Measurements from ENCODE around the gene CSNK1G3. TPM values are rescaled to one million over a fixed set of nuclear protein-coding genes. Genes with fewer than 3 reads are reported as not detected.

CSNK1G3 gene
- total and polyA plus RNA-seq, 2 donors (not counting 1 experiment from before 2014, with no cell fraction given), result 31.9 to 57.0 TPM

DNA sequence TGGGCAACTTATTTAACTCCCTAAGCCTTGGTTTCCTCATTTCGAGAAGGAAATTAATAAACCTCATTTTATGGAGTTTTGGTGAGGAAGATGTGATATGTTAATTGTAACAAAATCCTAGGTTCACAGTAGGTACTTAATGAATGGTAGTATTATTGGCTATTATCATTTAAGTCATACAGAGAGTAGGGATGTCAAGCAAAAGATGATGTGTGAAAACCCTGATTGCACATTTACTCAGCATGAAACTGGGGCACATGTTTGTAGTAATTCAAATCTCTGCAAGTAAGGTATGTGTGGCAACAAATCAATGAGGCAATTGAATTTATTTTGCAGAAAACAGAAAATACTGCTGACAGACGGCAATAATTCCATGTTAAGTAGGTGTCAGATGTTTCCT, 127.3 kb downstream of the CSNK1G3 start:
- Histone ChIP-seq H3K4me2 (ENCODE audit: extremely low read depth, insufficient read depth, low read length) (no peak overlapping the region), H2AFZ (ENCODE audit: low read length) (no peak overlapping the region), H3K36me3 (ENCODE audit: control insufficient read depth, insufficient read depth, low read length) (no peaks in the 10 kb centered on the region), H3K9ac (ENCODE audit: insufficient read depth, low read length) (no peak overlapping the region), H3K27me3 (ENCODE audit: control insufficient read depth, insufficient read depth, low read length) (no peaks in the 10 kb centered on the region), H3K79me2 (ENCODE audit: control insufficient read depth, insufficient read depth, low read length) (no peaks in the 10 kb centered on the region), H3K9me3 (ENCODE audit: control insufficient read depth, insufficient read depth, low read depth, low read length) (no peaks in the 10 kb centered on the region), H4K20me1 (ENCODE audit: control insufficient read depth, extremely low read depth, insufficient read depth, low read length) (no peaks in the 10 kb centered on the region), H3K4me1 (ENCODE audit: control insufficient read depth, extremely low read depth, insufficient read depth, low read length) (no peaks in the 10 kb centered on the region), H3K27ac (ENCODE audit: insufficient read depth, low read length) (no peak overlapping the region), H3K4me3 (replicated peaks in 1 of 4; ENCODE audit: control extremely low read depth in 1 of 4, insufficient read depth in 1 of 4, low read depth in 3 of 4, low read length in 4 of 4) (no peak overlapping the region)
- DNase-seq (ENCODE audit: low read depth in 2 of 2), result no peak
- no peak for TF ChIP-seq CTCF (conservative IDR thresholded peaks at IDR 0.05 in 1 of 2, IDR thresholded peaks at IDR 0.05 in 1 of 2; ENCODE audit: low read depth in 1 of 2, low read length in 2 of 2)
- no peak for TF ChIP-seq EZH2 (IDR thresholded peaks at IDR 0.05; ENCODE audit: low read length, missing control alignments)

- H3K79me2 ChIP-seq (ENCODE audit: control insufficient read depth, insufficient read depth, low read length), result no peaks in the 10 kb centered on the region
- H3K9me3 ChIP-seq (ENCODE audit: control insufficient read depth, insufficient read depth, low read depth, low read length), result no peaks in the 10 kb centered on the region
- no peaks in the 10 kb centered on the region for H3K4me1 ChIP-seq (ENCODE audit: control insufficient read depth, extremely low read depth, insufficient read depth, low read length)
- no peak for TF ChIP-seq CTCF (conservative IDR thresholded peaks at IDR 0.05 in 1 of 2, IDR thresholded peaks at IDR 0.05 in 1 of 2; ENCODE audit: low read depth in 1 of 2, low read length in 2 of 2)
- no peak for TF ChIP-seq EZH2 (IDR thresholded peaks at IDR 0.05; ENCODE audit: low read length, missing control alignments)
- H2AFZ ChIP-seq (ENCODE audit: low read length), result no peak overlapping the region
- no peaks in the 10 kb centered on the region for H3K36me3 ChIP-seq (ENCODE audit: control insufficient read depth, insufficient read depth, low read length)
- DNase-seq (ENCODE audit: low read depth in 2 of 2), result no peak
- H3K4me2 ChIP-seq (ENCODE audit: extremely low read depth, insufficient read depth, low read length), result no peak overlapping the region
- H3K27ac ChIP-seq (ENCODE audit: insufficient read depth, low read length), result no peak overlapping the region
- H4K20me1 ChIP-seq (ENCODE audit: control insufficient read depth, extremely low read depth, insufficient read depth, low read length), result no peaks in the 10 kb centered on the region
- no peaks in the 10 kb centered on the region for H3K27me3 ChIP-seq (ENCODE audit: control insufficient read depth, insufficient read depth, low read length)
- no peak overlapping the region for H3K9ac ChIP-seq (ENCODE audit: insufficient read depth, low read length)
- no peak overlapping the region for H3K4me3 ChIP-seq (replicated peaks in 1 of 4; ENCODE audit: control extremely low read depth in 1 of 4, insufficient read depth in 1 of 4, low read depth in 3 of 4, low read length in 4 of 4)
Observed at GRCh38 chr5:123645024-123645603, 133.1 kb downstream of the CSNK1G3 start.

DNA sequence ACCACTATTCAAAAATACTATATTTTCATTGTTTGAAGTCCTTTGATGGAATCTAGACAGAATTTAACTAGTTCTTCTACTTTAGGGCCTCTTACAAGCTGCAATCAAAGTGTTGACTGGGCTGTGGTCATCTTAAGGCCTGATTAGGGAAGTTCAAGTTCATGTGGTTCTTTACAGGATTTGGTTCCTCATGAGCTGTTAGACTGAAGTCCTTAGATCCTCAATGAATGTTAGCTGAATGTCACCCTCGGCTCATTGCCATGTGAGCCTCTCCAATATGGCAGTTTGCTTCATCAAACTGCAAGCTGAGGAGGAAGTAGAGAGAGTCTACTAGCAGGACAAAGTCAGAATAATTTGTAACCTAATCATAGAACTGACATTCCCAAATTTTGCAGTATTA, 135.1 kb downstream of the CSNK1G3 start:
- Histone ChIP-seq H3K27me3 (ENCODE audit: control insufficient read depth, insufficient read depth, low read length) (no peaks in the 10 kb centered on the region), H3K4me2 (ENCODE audit: extremely low read depth, insufficient read depth, low read length) (no peak overlapping the region), H3K79me2 (ENCODE audit: control insufficient read depth, insufficient read depth, low read length) (no peaks in the 10 kb centered on the region), H4K20me1 (ENCODE audit: control insufficient read depth, extremely low read depth, insufficient read depth, low read length) (no peaks in the 10 kb centered on the region), H3K4me1 (ENCODE audit: control insufficient read depth, extremely low read depth, insufficient read depth, low read length) (no peaks in the 10 kb centered on the region), H3K9me3 (ENCODE audit: control insufficient read depth, insufficient read depth, low read depth, low read length) (no peaks in the 10 kb centered on the region), H2AFZ (ENCODE audit: low read length) (no peak overlapping the region), H3K36me3 (ENCODE audit: control insufficient read depth, insufficient read depth, low read length) (no peaks in the 10 kb centered on the region), H3K9ac (ENCODE audit: insufficient read depth, low read length) (no peak overlapping the region), H3K4me3 (replicated peaks in 1 of 4; ENCODE audit: control extremely low read depth in 1 of 4, insufficient read depth in 1 of 4, low read depth in 3 of 4, low read length in 4 of 4) (no peak overlapping the region), H3K27ac (ENCODE audit: insufficient read depth, low read length) (no peak overlapping the region)
- no peak for DNase-seq (ENCODE audit: low read depth in 2 of 2)
- TF ChIP-seq CTCF (conservative IDR thresholded peaks at IDR 0.05 in 1 of 2, IDR thresholded peaks at IDR 0.05 in 1 of 2; ENCODE audit: low read depth in 1 of 2, low read length in 2 of 2) (no peak), EZH2 (IDR thresholded peaks at IDR 0.05; ENCODE audit: low read length, missing control alignments) (no peak)

Data from fibroblast of lung (primary cell).